Stimulated activated CD8-positive, alpha-beta memory T cell treated with anti-CD3 and anti-CD28 coated beads, Interleukin-15, amount 100 ng/mL, for 24 hours (primary cell): ENCODE data around the gene DNAJB2.
"Not testable (repeated sequence)": the region's sequence is repeated elsewhere in the genome, so short reads cannot be mapped to it uniquely, and the experiment has no call there.

Experiments used
- DNase-seq: peaks from one replicate; pipeline ENCODE4 v3.0.0-alpha.2; 2020; ENCODE audit warnings: low read depth

DNAJB2 gene

DNA sequence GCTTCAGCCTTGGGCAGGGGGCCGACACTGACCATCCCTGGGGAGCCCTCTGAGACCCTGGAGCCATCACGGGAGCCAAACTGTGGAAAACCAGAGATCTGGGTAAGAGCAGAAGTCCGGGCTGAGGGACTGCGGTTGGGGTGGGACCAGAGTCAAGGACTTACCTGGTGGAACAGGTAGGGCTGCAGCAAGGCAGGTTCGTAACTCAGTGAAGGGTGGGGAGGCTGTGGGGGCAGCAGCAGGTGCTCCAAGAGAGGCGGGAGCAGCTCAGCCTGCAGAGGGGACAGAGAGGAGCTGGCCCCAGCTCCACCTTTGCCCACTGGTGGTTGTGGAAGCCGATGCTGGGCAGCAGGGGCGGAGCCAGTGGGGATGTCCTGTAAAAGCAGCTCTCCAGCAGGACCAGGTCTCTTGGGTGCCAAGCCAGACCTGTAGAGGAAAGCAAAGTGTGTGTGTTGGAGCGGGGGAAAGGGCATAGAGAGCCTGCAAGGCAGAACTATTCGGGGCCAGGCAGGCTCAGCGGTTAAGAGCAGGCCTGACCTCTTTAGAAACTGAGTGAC is 23.3 kb downstream of the DNAJB2 start:
- no peak for DNase-seq

DNA sequence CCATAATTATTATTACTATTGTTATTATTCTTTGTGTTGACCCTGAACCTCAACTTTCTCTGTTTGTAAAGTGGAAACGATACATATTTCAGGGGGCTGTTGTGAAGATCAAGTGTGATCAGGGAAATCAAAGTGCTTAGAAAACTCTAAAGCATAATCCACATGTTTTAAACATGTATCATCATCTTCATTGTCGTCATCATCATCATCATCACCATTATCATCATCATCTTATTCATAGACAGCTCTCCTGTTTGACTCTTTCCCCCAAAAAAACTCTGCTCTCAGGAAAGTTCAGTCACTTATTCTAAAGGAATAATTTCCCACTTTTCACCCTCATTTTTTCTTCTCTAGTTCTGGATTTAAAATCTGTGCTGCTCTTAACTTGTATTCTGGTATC is 25.1 kb downstream of the DNAJB2 start:
- DNase-seq, result no peak

DNA sequence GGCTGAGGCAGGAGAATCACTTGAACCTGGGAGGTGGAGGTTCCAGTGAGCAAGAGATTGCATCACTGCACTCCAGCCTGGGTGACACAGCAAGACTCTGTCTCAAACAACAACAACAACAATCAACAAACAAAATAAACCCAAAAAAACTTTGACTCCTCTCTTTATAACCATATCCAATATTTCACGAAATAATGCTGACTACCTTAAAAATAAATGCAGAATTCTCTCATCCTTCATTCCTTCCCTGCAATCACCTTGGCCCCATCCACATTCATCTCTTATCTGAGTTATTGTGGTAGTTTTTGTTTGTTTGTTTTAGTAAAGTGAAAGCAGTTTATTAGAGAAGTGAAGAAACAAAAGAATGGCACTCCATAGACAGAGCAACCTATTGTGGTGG is 26.9 kb downstream of the DNAJB2 start:
- DNase-seq, result no peak

DNA sequence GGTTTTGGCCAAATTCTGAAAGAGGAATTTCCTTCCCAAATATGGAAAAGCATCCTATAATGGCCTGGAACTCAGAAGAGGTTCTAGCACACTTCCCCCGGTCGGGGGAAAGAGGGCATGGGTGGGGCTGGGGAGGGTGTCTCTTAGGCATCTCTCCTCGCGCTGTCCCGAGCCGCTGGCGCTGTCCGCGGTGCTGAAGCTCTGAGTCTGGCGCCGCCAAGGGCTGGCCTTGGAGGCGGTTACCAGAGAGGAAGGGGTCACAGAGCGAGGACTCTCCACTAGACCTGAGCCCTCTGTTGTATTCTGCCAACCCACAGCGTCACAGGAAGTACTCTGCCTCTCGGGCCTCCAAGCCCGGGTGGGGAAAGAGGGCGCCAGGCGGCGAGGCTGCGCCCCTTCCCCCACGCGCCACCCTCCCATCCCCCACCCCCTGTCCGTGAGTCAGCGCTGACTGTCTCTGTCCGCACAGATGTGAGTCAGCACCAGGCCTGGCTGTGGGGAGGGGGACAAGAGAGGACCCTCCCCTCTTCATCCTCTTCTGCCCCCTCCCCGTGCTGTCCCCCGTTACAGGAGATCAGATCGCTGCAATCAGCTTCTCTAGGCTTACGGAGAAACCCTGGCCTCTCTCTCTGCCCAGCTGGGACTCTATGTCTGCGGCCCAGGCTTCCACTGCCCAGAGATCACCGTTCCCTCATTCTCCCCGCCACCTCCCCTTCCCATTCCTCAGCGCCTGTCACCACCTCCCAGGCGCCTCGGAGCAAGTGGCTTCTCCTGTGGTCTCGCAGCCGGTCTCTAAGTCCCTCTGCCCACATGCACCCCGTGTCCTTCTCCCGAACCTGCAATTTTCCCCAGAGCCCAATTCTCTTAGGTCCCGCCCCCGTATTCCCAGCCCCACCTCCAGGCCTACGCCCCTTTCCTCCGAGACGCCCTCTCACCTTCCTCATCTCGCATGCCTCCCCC is 29.3 kb downstream of the DNAJB2 start:
- peak; percentile 48 for DNase-seq

DNA sequence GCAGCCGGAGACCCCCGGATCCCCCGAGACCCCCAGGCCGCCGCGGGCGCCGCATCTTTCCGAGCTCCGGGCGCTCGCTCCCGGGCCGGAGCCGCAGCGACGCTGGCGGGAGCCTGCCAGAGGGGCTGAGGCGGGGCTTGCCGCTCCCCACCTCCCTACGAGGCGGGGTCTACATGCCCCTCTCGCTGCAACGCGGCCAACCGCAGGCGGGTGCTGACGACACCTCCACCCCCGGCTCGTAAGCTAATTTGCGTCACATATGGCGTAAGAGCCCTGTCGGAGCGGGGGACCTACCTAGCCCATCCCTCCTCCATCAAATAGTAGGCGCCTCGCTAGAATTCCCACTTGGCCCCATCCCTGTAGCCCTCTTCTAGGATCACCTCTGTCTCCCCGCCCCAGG is 30.1 kb downstream of the DNAJB2 start, which contains the start of gene PTPRN:
PTPRN (minus strand) TSS at position 124 of the 400 bp plus-strand sequence; CDS start at position 55, 69 bp downstream.
- DNase-seq, result no peak

DNA sequence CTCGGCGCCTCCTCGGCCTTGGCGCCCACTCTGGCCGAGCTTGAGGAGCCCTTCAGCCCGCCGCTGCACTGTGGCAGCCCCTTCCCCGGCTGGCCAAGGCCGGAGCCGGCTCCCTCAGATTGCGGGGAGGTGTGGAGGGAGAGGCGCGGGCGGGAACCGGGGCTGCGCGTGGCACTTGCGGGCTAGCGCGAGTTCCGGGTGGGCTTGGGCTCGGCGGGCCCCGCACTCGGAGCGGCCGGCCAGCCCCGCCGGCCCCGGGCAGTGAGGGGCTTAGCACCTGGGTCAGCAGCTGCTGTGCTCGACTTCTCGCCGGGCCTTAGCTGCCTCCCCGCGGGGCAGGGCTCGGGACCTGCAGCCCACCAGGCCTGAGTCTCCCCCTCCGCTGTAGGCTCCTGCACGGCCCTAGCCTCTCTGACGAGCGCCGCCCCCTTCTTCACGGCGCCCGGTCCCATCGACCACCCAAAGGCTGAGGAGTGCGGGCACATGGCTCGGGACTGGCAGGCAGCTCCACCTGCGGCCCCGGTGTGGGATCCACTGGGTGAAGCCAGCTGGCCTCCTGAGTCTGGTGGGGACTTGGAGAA is 33.6 kb downstream of the DNAJB2 start:
- DNase-seq, result not testable (repeated sequence)

DNA sequence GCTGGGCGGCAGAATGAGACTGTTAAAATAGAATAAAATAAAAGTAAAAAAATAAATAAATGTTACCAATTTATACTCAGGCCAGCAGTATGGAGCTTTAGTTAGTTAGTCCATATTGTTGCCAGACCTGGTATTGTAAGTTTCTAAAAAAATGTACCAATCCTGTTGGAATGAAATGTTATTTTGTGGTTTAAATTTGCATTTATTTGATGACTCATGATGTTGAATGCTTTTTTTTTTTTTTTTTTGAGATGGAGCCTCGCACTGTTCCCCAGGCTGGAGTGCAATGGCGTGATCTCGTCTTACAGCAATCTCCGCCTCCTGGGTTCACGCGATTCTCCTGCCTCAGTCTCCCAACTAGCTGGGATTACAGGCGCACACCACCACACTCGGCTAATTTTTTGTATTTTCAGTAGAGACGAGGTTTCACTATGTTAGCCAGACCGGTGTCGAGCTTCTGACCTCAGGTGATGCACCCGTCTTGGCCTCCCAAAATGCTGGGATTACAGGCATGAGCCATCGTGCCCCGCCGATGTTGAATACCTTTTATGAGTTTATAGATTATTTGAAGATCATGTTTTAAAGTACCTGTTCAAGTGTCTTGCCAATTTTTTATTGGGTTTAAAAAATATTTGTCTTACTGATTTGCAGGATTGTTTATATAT is 35.8 kb downstream of the DNAJB2 start:
- no peak for DNase-seq

DNA sequence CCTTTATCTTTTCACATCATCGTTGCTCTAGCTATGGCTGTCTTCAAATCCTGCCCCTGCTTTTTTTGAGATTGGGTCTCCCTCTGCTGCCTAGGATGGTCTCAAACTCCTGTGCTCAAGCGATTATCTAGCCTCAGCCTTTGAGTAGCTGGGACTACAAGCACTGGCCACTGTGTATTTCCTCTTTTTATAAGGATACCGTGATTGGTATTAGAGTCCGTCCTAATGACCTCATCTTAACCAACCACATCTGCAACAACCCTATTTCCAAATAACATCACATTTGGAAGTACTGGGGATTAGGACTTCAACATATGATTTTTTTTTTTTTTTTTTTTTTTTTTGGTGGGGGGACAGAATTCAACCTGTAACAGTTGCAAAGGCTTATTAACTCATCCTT is 44.3 kb downstream of the DNAJB2 start:
- DNase-seq, result no peak

DNA sequence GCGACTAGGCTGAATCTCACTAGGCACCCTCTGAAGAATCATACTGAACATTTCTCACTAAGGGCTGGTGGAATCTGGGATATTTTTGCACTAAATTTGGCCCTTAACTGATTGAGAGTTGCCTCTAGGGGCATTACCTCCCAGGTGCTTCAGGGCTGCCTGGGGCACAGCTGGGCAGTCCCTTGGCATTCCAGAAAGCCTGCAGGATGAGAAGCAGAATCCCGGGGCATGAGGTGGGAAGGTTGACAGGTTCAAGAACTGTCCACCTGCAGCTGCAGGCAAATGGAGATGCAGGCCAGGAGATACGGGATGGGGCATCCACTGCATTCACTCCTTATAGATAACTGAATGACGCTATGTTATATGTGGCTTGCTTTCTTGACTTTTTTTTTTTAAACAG is 46.0 kb downstream of the DNAJB2 start:
- DNase-seq, result no peak

DNA sequence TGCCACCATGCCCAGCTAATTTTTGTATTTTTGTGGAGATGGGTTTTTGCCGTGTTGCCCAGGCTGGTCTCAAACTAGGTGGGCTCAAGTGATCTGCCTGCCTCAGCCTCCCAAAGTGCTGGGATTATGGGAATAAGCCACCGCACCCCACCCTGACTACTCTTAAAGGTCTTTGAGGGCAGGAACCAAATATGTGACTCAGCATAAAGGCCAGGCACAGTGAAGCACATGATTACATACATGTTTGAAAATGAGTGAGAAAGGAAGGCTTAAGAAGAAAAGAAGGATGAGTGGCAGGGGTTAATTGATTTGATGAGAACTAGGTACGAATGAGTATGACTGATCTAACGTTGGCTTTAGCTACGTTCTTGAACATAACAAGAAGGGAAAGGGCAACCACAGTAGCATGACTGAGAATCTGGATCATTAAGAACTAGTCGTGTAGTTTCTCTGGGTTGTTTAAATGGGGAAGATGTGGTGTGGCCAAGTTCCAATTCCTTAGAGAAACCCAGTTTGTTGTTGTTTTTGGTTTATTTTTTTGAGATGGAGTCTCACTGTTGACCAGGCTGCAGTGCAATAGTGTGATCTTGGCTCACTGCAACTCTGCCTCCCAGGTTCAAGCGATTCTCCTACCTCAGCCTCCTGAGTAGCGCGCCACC is 46.6 kb downstream of the DNAJB2 start:
- DNase-seq, result no peak

DNA sequence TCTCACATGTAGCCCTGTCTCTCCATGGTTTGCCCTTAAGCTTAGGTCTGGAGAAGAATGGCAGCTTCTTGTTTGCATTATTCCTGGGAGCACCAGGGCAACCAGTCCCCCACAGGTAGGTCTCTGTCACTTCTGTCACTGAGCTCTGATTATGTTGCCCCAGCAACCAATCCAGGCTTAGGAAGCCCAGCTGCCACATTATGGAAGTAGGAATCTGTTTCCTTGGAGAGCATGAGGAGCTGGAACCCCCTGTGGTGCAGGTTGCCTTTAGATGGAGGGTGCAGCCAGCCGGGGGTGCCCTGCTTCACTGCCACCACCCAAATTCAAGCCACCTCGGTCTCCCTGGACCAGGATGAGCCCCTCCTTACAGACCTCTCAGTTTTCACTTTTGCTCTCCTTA is 48.6 kb downstream of the DNAJB2 start:
- no peak for DNase-seq

DNA sequence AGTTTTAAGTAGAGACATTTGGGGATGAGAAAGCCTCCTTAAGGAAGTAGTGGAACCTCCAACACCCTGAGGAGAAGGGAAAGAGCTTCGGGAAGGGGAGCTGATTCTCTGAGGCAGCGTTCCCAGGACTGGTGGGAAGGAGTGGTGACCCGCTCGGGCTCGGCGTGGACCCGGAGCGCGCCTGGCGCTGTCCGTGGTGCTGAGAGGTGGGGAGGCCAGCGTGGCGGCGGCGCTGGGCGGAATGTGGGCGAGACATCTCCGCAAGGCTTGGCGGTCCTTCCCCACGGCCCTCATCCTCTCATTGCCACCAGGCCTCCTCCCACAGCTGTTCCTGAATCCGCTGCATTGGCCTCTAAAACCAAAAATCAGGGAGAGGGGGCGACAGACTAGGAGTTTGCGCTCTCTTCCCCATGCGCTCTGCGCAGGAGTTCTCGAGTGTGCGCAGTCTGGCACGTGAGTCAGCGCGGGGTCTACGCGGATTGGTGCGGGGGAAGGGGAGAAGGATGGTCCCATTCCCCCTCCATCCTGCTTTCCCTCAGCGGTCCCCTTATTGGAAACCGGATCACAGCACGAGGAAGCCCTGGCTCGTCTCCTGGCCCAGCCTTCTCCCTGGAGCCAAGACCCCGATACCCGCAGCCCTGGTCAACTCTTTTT is 52.5 kb downstream of the DNAJB2 start:
- no peak for DNase-seq

DNA sequence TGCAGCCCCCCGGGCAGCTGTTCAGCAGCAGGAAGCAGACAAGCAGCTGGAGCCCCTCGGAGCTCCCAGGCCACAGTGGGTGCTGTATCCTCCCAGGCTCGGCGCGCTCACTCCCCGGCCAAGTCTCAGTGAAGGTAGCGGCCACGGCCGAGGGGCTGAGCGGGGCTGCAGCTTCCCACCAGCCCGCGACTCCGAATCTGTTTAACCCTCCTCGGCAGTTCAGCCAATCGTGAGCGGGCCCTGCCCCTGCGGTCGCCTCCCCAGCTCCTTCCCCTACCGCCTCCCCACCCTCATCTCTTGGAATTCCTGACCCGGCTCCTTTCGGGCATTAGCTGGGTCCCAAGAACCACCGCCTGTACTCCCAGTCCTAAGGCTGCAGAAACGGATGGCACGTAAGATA is 53.4 kb downstream of the DNAJB2 start, which contains the start of gene RESP18:
RESP18 (minus strand) TSS at position 203 of the 400 bp plus-strand sequence.
- no peak for DNase-seq

DNA sequence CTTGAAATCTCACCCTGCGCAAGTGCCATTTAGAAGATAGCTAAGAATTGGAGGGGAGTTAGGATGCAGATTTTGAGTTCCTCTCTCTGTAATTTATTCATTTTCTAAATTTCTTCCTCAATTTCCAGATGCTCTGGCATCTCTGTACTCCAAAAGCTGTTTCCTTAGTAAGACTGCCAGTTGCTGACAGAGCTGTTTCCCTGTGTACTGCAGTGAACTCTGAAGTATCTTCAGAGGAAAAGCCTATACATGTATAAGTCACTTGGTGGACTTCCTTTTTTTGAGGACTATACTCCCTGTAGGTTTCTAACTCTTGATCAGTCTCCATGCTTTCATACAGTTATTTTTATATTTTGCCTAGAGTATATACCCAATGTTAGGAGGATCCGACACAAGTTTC is 54.9 kb downstream of the DNAJB2 start:
- no peak for DNase-seq

DNA sequence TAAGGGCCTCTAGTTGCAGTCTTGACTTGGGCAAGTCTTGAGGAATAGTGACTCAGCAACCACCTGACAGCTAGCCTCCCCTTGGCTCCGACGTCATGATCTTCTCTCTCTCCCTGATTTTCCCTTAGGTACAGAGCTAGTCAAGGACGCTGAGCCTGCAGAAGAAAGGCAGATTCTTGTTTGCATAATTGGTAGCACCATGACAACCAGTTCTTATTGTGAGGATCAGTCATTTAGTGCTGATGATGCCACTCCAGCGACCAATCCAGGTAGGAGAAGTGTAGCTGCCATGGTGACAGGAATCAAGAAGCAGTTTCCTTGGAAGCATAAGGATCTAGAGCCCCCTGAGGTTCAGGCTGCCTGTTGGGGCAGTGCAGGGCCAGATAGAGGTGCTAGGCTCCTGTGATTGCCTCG is 56.2 kb downstream of the DNAJB2 start:
- DNase-seq, result no peak
